Activated CD4-positive, alpha-beta T cell treated with anti-CD3 and anti-CD28 coated beads, Interleukin-2, amount 10 ng/mL, durations not matched to agents 7 days and 5 days (primary cell): ENCODE data around the gene BAZ2B. TPM values are rescaled to one million over a fixed set of nuclear protein-coding genes. Genes with fewer than 3 reads are reported as not detected.

ENCODE experiments used
- CTCF ChIA-PET: fragments of 350-600 bp; sonication (Branson Sonifier 250); formaldehyde crosslinking; loops from one replicate; lab custom pipeline; 2021; ENCODE audit warnings: antibody characterized with exemption; lab: Charles Lee
- POLR2A ChIA-PET: fragments of 350-600 bp; sonication (Branson Sonifier 250); formaldehyde crosslinking; loops from one replicate; lab custom pipeline; 2021; ENCODE audit warnings: antibody characterized with exemption; lab: Charles Lee
- DNase-seq: peaks from one replicate; pipeline ENCODE4 v3.0.0-alpha.2; 2020
- H3K27ac Mint-ChIP-seq: one replicate; pipeline ENCODE4 v1.8.0; 2021; ENCODE audit warnings: mild to moderate bottlenecking, moderate library complexity, mixed read lengths
- H3K27me3 Mint-ChIP-seq: one replicate; pipeline ENCODE4 v1.8.0; 2021; ENCODE audit warnings: mixed read lengths
- H3K36me3 Mint-ChIP-seq: one replicate; pipeline ENCODE4 v1.8.0; 2021; ENCODE audit warnings: low read depth, mixed read lengths
- H3K4me1 Mint-ChIP-seq: one replicate; pipeline ENCODE4 v1.8.0; 2021; ENCODE audit warnings: mixed read lengths
- H3K4me3 Mint-ChIP-seq: one replicate; pipeline ENCODE4 v1.8.0; 2021; ENCODE audit warnings: mild to moderate bottlenecking, moderate library complexity, mixed read lengths
- H3K9me3 Mint-ChIP-seq: one replicate; pipeline ENCODE4 v1.8.0; 2021; ENCODE audit warnings: mixed read lengths
- total RNA-seq, 2 experiments: library from RNA; stranded (reverse); gene quantifications; one replicate each; pipeline ENCODE4 v1.2.3, GENCODE V29; 2021

The BAZ2B gene
- total RNA-seq, 2 experiments from 2014 or later: 11.3 to 13.0 TPM

GRCh38 chr2:159285929-159286708, 330.2 kb downstream of the BAZ2B start, which contains the start of gene WDSUB1:
WDSUB1 (minus strand) TSS chr2:159286703; CDS start chr2:159283069, 3,634 bp downstream.
- CTCF ChIA-PET: interaction anchor here (0.6 to 1.0 kb wide), 2 partner anchors 9 to 76 kb away, joined by 3 to 4 read pairs; no protein-coding TSS in a partner anchor
- Mint-ChIP-seq H3K36me3 (peaks cover 4% of the 10 kb centered on the region), H3K9me3 (no peaks in the 10 kb centered on the region), H3K27me3 (no peaks in the 10 kb centered on the region), H3K4me3 (peak within 1 kb of the TSS; percentile 81), H3K4me1 (peaks cover 35% of the 10 kb centered on the region), H3K27ac (peak within 1 kb of the TSS; percentile 88)
- POLR2A ChIA-PET: interaction anchor here (0.6 kb wide), 1 partner anchor 236 kb away, joined by 3 read pairs; no protein-coding TSS in a partner anchor
- DNase-seq: peak; percentile 13

- no peak for DNase-seq
- no peaks in the 10 kb centered on the region for H3K9me3 Mint-ChIP-seq
- ChIA-PET POLR2A (interaction anchor here (0.6 kb wide), 1 partner anchor 237 kb away, joined by 3 read pairs; no protein-coding TSS in a partner anchor), CTCF (interaction anchor here (0.8 to 1.0 kb wide), 2 partner anchors 8 to 14 kb away, joined by 3 to 4 read pairs; no protein-coding TSS in a partner anchor)
- H3K27ac Mint-ChIP-seq: peak overlapping the region; percentile 87
- peaks cover 28% of the 10 kb centered on the region for H3K4me1 Mint-ChIP-seq
- H3K4me3 Mint-ChIP-seq: peak overlapping the region; percentile 81
- no peaks in the 10 kb centered on the region for H3K27me3 Mint-ChIP-seq
- H3K36me3 Mint-ChIP-seq: peaks cover 4% of the 10 kb centered on the region
These were observed 330.9 kb downstream of the BAZ2B start for GRCh38 chr2:159285433-159285832.

- CTCF ChIA-PET: no interaction called here
These were observed 332.8 kb downstream of the BAZ2B start for GRCh38 chr2:159283529-159283928.

GRCh38 chr2:159281002-159281401, 335.3 kb downstream of the BAZ2B start:
- ChIA-PET CTCF (no interaction called here), POLR2A (no interaction called here)
- Mint-ChIP-seq H3K4me1 (peaks cover 13% of the 10 kb centered on the region), H3K4me3 (no peak overlapping the region), H3K27me3 (no peaks in the 10 kb centered on the region), H3K36me3 (peaks cover 4% of the 10 kb centered on the region), H3K27ac (no peak overlapping the region), H3K9me3 (no peaks in the 10 kb centered on the region)
- no peak for DNase-seq

More at GRCh38 chr2:159283529-159283928, 332.8 kb downstream of the BAZ2B start:
- Mint-ChIP-seq H3K27ac (no peak overlapping the region), H3K36me3 (peaks cover 4% of the 10 kb centered on the region), H3K9me3 (no peaks in the 10 kb centered on the region), H3K27me3 (no peaks in the 10 kb centered on the region), H3K4me1 (peaks cover 21% of the 10 kb centered on the region), H3K4me3 (no peak overlapping the region)
- POLR2A ChIA-PET: interaction anchor here (0.6 kb wide), 1 partner anchor 422 kb away, joined by 3 read pairs; no protein-coding TSS in a partner anchor
- DNase-seq: no peak

GRCh38 chr2:159279700-159280099, 336.6 kb downstream of the BAZ2B start:
- Mint-ChIP-seq H3K27me3 (no peaks in the 10 kb centered on the region), H3K9me3 (no peaks in the 10 kb centered on the region)

GRCh38 chr2:159275111-159275510, 341.2 kb downstream of the BAZ2B start:
- no peak for DNase-seq
- CTCF ChIA-PET: no interaction called here
- H3K36me3 Mint-ChIP-seq: peaks cover 21% of the 10 kb centered on the region
- no peaks in the 10 kb centered on the region for H3K27me3 Mint-ChIP-seq
- no peak overlapping the region for H3K27ac Mint-ChIP-seq
- peaks cover 3% of the 10 kb centered on the region for H3K9me3 Mint-ChIP-seq
- POLR2A ChIA-PET: no interaction called here
- peaks cover 3% of the 10 kb centered on the region for H3K4me1 Mint-ChIP-seq
- H3K4me3 Mint-ChIP-seq: no peak overlapping the region

More at GRCh38 chr2:159279700-159280099, 336.6 kb downstream of the BAZ2B start:
- peaks cover 7% of the 10 kb centered on the region for H3K4me1 Mint-ChIP-seq
- POLR2A ChIA-PET: no interaction called here
- H3K36me3 Mint-ChIP-seq: peaks cover 8% of the 10 kb centered on the region
- no peak for DNase-seq
- no peak overlapping the region for H3K27ac Mint-ChIP-seq
- no peak overlapping the region for H3K4me3 Mint-ChIP-seq
- CTCF ChIA-PET: interaction anchor here (1.1 kb wide), 1 partner anchor 16 kb away, joined by 4 read pairs; no protein-coding TSS in a partner anchor

- Mint-ChIP-seq H3K27me3 (no peaks in the 10 kb centered on the region), H3K4me3 (no peak overlapping the region), H3K36me3 (peaks cover 25% of the 10 kb centered on the region), H3K9me3 (peaks cover 3% of the 10 kb centered on the region), H3K4me1 (peaks cover 3% of the 10 kb centered on the region), H3K27ac (no peak overlapping the region)
- CTCF ChIA-PET: no interaction called here
- DNase-seq: no peak
- POLR2A ChIA-PET: no interaction called here
These were observed 344.2 kb downstream of the BAZ2B start for GRCh38 chr2:159272156-159272555.

- Mint-ChIP-seq H3K27me3 (no peaks in the 10 kb centered on the region), H3K4me3 (no peak overlapping the region), H3K4me1 (peaks cover 3% of the 10 kb centered on the region), H3K27ac (no peak overlapping the region), H3K9me3 (peaks cover 3% of the 10 kb centered on the region), H3K36me3 (peaks cover 25% of the 10 kb centered on the region)
- ChIA-PET CTCF (interaction anchor here (0.6 to 1.4 kb wide), 2 partner anchors 14 to 25 kb away, joined by 3 read pairs; no protein-coding TSS in a partner anchor), POLR2A (no interaction called here)
- DNase-seq: no peak
These were observed 345.5 kb downstream of the BAZ2B start for GRCh38 chr2:159270744-159271379.

Other genes with a start within 250 kb of the BAZ2B start
- 10 to 100 TPM; 75.7 to 96.3 TPM for gene MARCHF7, start 96.0 kb upstream of the BAZ2B start, total RNA-seq
- under 1 TPM; 0.42 to 0.73 TPM for gene CD302, start 181.7 kb upstream of the BAZ2B start, total RNA-seq